Measurements from ENCODE around the gene PPP2R1A.

Gene PPP2R1A

DNA sequence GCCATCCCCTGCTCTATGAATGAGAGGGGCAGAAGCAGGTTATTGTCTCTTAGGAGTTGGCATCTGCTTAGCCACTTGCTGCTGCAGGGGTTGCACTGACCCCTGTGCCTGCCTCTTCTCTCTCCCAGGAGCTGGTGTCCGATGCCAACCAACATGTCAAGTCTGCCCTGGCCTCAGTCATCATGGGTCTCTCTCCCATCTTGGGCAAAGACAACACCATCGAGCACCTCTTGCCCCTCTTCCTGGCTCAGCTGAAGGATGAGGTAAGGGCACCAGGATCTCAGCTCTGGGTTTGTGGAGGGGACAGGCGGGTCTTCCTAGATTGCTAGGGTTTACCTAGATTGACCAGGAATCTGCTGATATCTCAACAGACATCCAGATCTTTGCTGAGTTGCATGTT is 26.5 kb downstream of the PPP2R1A start:
- H3K27ac ChIP-seq (ENCODE audit: low read depth, low read length, poor library complexity, severe bottlenecking) = no peak overlapping the region
- peaks cover 99% of the 10 kb centered on the region for H3K36me3 ChIP-seq (ENCODE audit: insufficient read depth, low read length)
- H3K4me1 ChIP-seq (ENCODE audit: insufficient read depth, low read length, severe bottlenecking) = no peaks in the 10 kb centered on the region
- H3K4me3 ChIP-seq (ENCODE audit: low read depth, low read length, poor library complexity, severe bottlenecking) = no peak overlapping the region
- no peaks in the 10 kb centered on the region for H4K20me1 ChIP-seq (ENCODE audit: insufficient read depth, low read length)
- no peak overlapping the region for H3K4me2 ChIP-seq (ENCODE audit: low read length)
- H3F3A ChIP-seq (ENCODE audit: insufficient read depth, low read length) = no peaks in the 10 kb centered on the region
- no peaks in the 10 kb centered on the region for H3K9me3 ChIP-seq (ENCODE audit: low read length)
- no peak overlapping the region for H3K9ac ChIP-seq (ENCODE audit: low read length)
- no peaks in the 10 kb centered on the region for H3K79me2 ChIP-seq (ENCODE audit: insufficient read depth, low read length)
- H3K9me2 ChIP-seq (ENCODE audit: low read depth, low read length) = no peaks in the 10 kb centered on the region
- no peak for TF ChIP-seq EZH2 (IDR thresholded peaks at IDR 0.05; ENCODE audit: borderline replicate concordance, low read length)
- TF ChIP-seq, protein P1, sequence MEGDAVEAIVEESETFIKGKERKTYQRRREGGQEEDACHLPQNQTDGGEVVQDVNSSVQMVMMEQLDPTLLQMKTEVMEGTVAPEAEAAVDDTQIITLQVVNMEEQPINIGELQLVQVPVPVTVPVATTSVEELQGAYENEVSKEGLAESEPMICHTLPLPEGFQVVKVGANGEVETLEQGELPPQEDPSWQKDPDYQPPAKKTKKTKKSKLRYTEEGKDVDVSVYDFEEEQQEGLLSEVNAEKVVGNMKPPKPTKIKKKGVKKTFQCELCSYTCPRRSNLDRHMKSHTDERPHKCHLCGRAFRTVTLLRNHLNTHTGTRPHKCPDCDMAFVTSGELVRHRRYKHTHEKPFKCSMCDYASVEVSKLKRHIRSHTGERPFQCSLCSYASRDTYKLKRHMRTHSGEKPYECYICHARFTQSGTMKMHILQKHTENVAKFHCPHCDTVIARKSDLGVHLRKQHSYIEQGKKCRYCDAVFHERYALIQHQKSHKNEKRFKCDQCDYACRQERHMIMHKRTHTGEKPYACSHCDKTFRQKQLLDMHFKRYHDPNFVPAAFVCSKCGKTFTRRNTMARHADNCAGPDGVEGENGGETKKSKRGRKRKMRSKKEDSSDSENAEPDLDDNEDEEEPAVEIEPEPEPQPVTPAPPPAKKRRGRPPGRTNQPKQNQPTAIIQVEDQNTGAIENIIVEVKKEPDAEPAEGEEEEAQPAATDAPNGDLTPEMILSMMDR (IDR thresholded peaks at IDR 0.05; ENCODE audit: low read length) = no peak
- H3K27me3 ChIP-seq (ENCODE audit: insufficient read depth, low read length) = no peaks in the 10 kb centered on the region
- H2AFZ ChIP-seq (ENCODE audit: low read length) = no peak overlapping the region

- Histone ChIP-seq H3K9me2 (ENCODE audit: low read depth, low read length) (no peaks in the 10 kb centered on the region), H3K4me2 (ENCODE audit: low read length) (no peak overlapping the region), H3K27me3 (ENCODE audit: insufficient read depth, low read length) (no peaks in the 10 kb centered on the region), H3K9me3 (ENCODE audit: low read length) (no peaks in the 10 kb centered on the region), H3K4me1 (ENCODE audit: insufficient read depth, low read length, severe bottlenecking) (no peaks in the 10 kb centered on the region), H3K79me2 (ENCODE audit: insufficient read depth, low read length) (no peaks in the 10 kb centered on the region), H3F3A (ENCODE audit: insufficient read depth, low read length) (no peaks in the 10 kb centered on the region), H3K9ac (ENCODE audit: low read length) (no peak overlapping the region), H3K27ac (ENCODE audit: low read depth, low read length, poor library complexity, severe bottlenecking) (no peak overlapping the region), H2AFZ (ENCODE audit: low read length) (no peak overlapping the region), H3K4me3 (ENCODE audit: low read depth, low read length, poor library complexity, severe bottlenecking) (no peak overlapping the region), H3K36me3 (ENCODE audit: insufficient read depth, low read length) (peaks cover 99% of the 10 kb centered on the region), H4K20me1 (ENCODE audit: insufficient read depth, low read length) (no peaks in the 10 kb centered on the region)
- TF ChIP-seq, protein P1 (IDR thresholded peaks at IDR 0.05; ENCODE audit: low read length) = no peak
- no peak for TF ChIP-seq EZH2 (IDR thresholded peaks at IDR 0.05; ENCODE audit: borderline replicate concordance, low read length)
These were observed 27.7 kb downstream of the PPP2R1A start for GRCh38 chr19:52217576-52217975.

- H3K79me2 ChIP-seq (ENCODE audit: insufficient read depth, low read length) = no peaks in the 10 kb centered on the region
These were observed 29.8 kb downstream of the PPP2R1A start for GRCh38 chr19:52219611-52220010.

More at GRCh38 chr19:52219611-52220010, 29.8 kb downstream of the PPP2R1A start:
- no peaks in the 10 kb centered on the region for H4K20me1 ChIP-seq (ENCODE audit: insufficient read depth, low read length)
- no peak overlapping the region for H3K9ac ChIP-seq (ENCODE audit: low read length)
- no peak overlapping the region for H2AFZ ChIP-seq (ENCODE audit: low read length)
- no peaks in the 10 kb centered on the region for H3K4me1 ChIP-seq (ENCODE audit: insufficient read depth, low read length, severe bottlenecking)
- H3F3A ChIP-seq (ENCODE audit: insufficient read depth, low read length) = no peaks in the 10 kb centered on the region
- peaks cover 99% of the 10 kb centered on the region for H3K36me3 ChIP-seq (ENCODE audit: insufficient read depth, low read length)
- no peak overlapping the region for H3K27ac ChIP-seq (ENCODE audit: low read depth, low read length, poor library complexity, severe bottlenecking)
- no peak overlapping the region for H3K4me3 ChIP-seq (ENCODE audit: low read depth, low read length, poor library complexity, severe bottlenecking)
- TF ChIP-seq EZH2 (IDR thresholded peaks at IDR 0.05; ENCODE audit: borderline replicate concordance, low read length) = no peak
- TF ChIP-seq, protein P1 (IDR thresholded peaks at IDR 0.05; ENCODE audit: low read length) = no peak
- no peaks in the 10 kb centered on the region for H3K27me3 ChIP-seq (ENCODE audit: insufficient read depth, low read length)
- H3K9me2 ChIP-seq (ENCODE audit: low read depth, low read length) = no peaks in the 10 kb centered on the region
- H3K9me3 ChIP-seq (ENCODE audit: low read length) = no peaks in the 10 kb centered on the region
- no peak overlapping the region for H3K4me2 ChIP-seq (ENCODE audit: low read length)

All from OCI-LY1 (cell line).